ENCODE data around the gene YARS2.

YARS2 gene

DNA sequence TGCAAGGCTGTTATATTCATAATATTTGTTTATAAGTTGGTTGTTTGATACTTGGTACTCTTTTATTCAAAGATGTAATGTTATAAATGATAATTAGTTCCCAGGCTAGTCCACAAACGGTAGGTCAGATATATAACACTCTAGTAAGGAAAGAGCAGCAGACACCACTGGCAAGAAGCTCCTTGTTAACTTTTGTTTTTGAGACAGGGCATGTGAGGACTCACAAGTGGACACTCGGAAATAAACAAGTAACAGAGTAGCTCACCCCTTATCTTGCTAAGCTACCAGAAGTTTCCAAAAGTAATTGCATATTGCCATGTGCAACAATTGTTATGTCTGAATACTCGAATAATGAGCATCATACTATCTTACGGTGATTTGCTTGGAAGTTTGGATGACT lies 38.6 kb upstream of the YARS2 start:
- no peaks in the 10 kb centered on the region for H3F3A ChIP-seq (ENCODE audit: control insufficient read depth, insufficient read depth)
- no peaks in the 10 kb centered on the region for H3K36me3 ChIP-seq (ENCODE audit: control insufficient read depth, low read length)
- H3K9me3 ChIP-seq (ENCODE audit: control insufficient read depth, insufficient read depth, low read length): no peaks in the 10 kb centered on the region
- no peaks in the 10 kb centered on the region for H3K9me2 ChIP-seq (replicated peaks; ENCODE audit: control insufficient read depth, low read length)
- H3K27ac ChIP-seq (ENCODE audit: low read depth, low read length): no peak overlapping the region
- no peaks in the 10 kb centered on the region for H3K79me2 ChIP-seq (ENCODE audit: control insufficient read depth, low read length)
- H3K27me3 ChIP-seq (ENCODE audit: control insufficient read depth, low read length): 0 out of 2 replicates have a peak, but pooled peaks cover 5% of the 10 kb centered on the region
- no peaks in the 10 kb centered on the region for H4K20me1 ChIP-seq (ENCODE audit: control insufficient read depth, insufficient read depth, low read depth, low read length)
- no peak overlapping the region for H3K4me3 ChIP-seq (ENCODE audit: low read length)
- H3K4me2 ChIP-seq (ENCODE audit: low read length): no peak overlapping the region
- no peak for TF ChIP-seq EZH2phosphoT487 (IDR thresholded peaks at IDR 0.05; ENCODE audit: borderline replicate concordance, low read length)
- TF ChIP-seq, protein P1, sequence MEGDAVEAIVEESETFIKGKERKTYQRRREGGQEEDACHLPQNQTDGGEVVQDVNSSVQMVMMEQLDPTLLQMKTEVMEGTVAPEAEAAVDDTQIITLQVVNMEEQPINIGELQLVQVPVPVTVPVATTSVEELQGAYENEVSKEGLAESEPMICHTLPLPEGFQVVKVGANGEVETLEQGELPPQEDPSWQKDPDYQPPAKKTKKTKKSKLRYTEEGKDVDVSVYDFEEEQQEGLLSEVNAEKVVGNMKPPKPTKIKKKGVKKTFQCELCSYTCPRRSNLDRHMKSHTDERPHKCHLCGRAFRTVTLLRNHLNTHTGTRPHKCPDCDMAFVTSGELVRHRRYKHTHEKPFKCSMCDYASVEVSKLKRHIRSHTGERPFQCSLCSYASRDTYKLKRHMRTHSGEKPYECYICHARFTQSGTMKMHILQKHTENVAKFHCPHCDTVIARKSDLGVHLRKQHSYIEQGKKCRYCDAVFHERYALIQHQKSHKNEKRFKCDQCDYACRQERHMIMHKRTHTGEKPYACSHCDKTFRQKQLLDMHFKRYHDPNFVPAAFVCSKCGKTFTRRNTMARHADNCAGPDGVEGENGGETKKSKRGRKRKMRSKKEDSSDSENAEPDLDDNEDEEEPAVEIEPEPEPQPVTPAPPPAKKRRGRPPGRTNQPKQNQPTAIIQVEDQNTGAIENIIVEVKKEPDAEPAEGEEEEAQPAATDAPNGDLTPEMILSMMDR (IDR thresholded peaks at IDR 0.05; ENCODE audit: low read depth, low read length, poor library complexity, severe bottlenecking): no peak
- no peaks in the 10 kb centered on the region for H3K4me1 ChIP-seq (ENCODE audit: control insufficient read depth, low read length)

DNA sequence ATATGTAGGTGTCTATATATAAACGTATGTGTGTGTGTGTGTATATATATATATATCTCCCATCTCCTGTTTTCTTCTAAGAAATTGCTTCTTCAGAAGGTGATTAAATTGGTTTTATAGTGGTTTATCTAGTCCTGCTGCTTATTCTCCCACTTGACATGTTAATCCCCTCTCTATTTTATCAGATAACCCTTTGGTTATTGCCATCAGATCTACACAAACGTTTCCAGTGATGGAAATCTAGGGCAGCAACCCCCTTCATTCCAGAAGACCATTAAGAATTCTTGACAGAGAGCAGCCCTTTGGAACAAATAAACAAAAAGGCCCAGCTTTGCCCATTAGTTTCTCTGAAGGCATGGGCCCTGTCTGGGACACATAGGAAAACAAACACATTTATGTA lies 34.2 kb upstream of the YARS2 start:
- no peak overlapping the region for H3K4me3 ChIP-seq (ENCODE audit: low read length)
- H3K4me1 ChIP-seq (ENCODE audit: control insufficient read depth, low read length): no peaks in the 10 kb centered on the region
- no peaks in the 10 kb centered on the region for H4K20me1 ChIP-seq (ENCODE audit: control insufficient read depth, insufficient read depth, low read depth, low read length)
- H3K79me2 ChIP-seq (ENCODE audit: control insufficient read depth, low read length): no peaks in the 10 kb centered on the region
- 0 out of 2 replicates have a peak, but pooled peaks cover 6% of the 10 kb centered on the region for H3K27me3 ChIP-seq (ENCODE audit: control insufficient read depth, low read length)
- no peaks in the 10 kb centered on the region for H3K36me3 ChIP-seq (ENCODE audit: control insufficient read depth, low read length)
- TF ChIP-seq, protein P1 (IDR thresholded peaks at IDR 0.05; ENCODE audit: low read depth, low read length, poor library complexity, severe bottlenecking): no peak
- no peak for TF ChIP-seq EZH2phosphoT487 (IDR thresholded peaks at IDR 0.05; ENCODE audit: borderline replicate concordance, low read length)
- no peaks in the 10 kb centered on the region for H3K9me3 ChIP-seq (ENCODE audit: control insufficient read depth, insufficient read depth, low read length)
- no peaks in the 10 kb centered on the region for H3K9me2 ChIP-seq (replicated peaks; ENCODE audit: control insufficient read depth, low read length)
- no peaks in the 10 kb centered on the region for H3F3A ChIP-seq (ENCODE audit: control insufficient read depth, insufficient read depth)
- no peak overlapping the region for H3K4me2 ChIP-seq (ENCODE audit: low read length)
- H3K27ac ChIP-seq (ENCODE audit: low read depth, low read length): no peak overlapping the region

DNA sequence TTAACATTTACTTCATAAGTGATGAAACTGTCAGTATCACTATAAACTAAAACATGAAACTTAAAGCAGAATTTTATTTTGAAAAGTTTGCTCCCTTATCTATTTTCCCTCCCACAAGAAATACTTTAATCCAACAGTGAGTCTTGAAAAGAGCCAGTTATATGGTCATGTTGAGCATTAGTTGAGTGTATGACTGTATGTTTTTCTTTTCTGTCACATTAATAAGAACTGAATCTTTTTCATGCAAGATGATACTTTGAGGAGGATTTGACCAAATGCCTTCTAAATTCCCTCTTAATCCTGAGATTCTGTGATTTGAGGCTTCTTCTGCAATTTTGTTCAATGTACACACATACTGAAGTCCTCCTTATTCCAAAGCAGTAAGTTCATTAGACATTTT lies 33.7 kb upstream of the YARS2 start:
- Histone ChIP-seq H3K4me2 (ENCODE audit: low read length) (no peak overlapping the region), H4K20me1 (ENCODE audit: control insufficient read depth, insufficient read depth, low read depth, low read length) (no peaks in the 10 kb centered on the region), H3K4me1 (ENCODE audit: control insufficient read depth, low read length) (no peaks in the 10 kb centered on the region), H3K4me3 (ENCODE audit: low read length) (no peak overlapping the region), H3K9me2 (replicated peaks; ENCODE audit: control insufficient read depth, low read length) (no peaks in the 10 kb centered on the region), H3K9me3 (ENCODE audit: control insufficient read depth, insufficient read depth, low read length) (no peaks in the 10 kb centered on the region), H3K27me3 (ENCODE audit: control insufficient read depth, low read length) (0 out of 2 replicates have a peak, but pooled peaks cover 6% of the 10 kb centered on the region), H3K27ac (ENCODE audit: low read depth, low read length) (no peak overlapping the region), H3K79me2 (ENCODE audit: control insufficient read depth, low read length) (no peaks in the 10 kb centered on the region), H3F3A (ENCODE audit: control insufficient read depth, insufficient read depth) (no peaks in the 10 kb centered on the region), H3K36me3 (ENCODE audit: control insufficient read depth, low read length) (no peaks in the 10 kb centered on the region)
- TF ChIP-seq EZH2phosphoT487 (IDR thresholded peaks at IDR 0.05; ENCODE audit: borderline replicate concordance, low read length): no peak
- TF ChIP-seq, protein P1 (IDR thresholded peaks at IDR 0.05; ENCODE audit: low read depth, low read length, poor library complexity, severe bottlenecking): no peak
